SIG-M5 treated with dmso at 0.1 percent for 504 hours (cell line): ENCODE data around the gene PEPD.
A peak's percentile ranks its signal among the peaks of the same experiment; 100 is the strongest.

ENCODE experiments used
- DNase-seq: peaks from one replicate; lab custom pipeline; 2025; ENCODE audit not compliant: unreplicated experiment; lab: John Stamatoyannopoulos, UW

The PEPD gene

DNA sequence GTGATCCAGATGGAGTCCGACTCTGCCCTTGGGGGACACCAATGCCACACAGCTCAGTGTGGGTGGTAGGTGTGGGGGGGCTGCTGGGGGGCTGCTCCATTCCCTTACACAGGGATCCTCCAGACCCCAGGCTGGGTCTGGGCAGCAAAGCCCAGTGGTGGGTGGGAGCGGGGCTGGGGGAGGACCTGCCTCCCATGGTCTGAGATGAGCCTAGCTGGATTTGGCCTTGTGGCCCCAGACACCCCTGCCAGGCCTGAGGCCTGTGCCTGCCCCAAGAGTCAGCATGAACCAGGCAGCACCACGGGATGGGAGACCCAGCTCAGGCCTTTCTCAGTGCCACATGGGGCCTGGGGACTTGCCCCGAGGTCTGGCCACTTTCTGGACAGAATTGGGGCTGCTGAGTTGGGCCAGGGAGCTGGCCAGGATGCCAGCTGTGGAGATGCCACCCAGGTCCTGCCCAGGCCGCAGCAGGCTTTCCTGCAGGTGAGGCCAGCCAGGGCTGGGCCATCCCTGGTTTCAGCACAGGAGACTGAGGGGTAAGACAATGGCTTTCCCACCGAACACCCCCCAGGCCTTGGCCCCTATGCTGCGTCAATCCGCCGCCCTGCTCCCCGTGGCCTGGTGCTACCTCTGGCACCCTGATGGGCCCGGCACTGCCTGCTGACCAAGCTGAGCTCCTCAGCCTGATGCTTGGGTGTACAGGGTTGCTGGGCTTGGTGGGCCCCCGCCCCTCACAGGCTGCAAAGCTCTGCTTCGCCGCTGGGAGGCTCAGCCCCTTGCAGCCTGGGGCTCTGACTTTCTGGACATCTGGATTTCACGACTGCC is 123.8 kb downstream of the PEPD start:
- DNase-seq = no peak

DNA sequence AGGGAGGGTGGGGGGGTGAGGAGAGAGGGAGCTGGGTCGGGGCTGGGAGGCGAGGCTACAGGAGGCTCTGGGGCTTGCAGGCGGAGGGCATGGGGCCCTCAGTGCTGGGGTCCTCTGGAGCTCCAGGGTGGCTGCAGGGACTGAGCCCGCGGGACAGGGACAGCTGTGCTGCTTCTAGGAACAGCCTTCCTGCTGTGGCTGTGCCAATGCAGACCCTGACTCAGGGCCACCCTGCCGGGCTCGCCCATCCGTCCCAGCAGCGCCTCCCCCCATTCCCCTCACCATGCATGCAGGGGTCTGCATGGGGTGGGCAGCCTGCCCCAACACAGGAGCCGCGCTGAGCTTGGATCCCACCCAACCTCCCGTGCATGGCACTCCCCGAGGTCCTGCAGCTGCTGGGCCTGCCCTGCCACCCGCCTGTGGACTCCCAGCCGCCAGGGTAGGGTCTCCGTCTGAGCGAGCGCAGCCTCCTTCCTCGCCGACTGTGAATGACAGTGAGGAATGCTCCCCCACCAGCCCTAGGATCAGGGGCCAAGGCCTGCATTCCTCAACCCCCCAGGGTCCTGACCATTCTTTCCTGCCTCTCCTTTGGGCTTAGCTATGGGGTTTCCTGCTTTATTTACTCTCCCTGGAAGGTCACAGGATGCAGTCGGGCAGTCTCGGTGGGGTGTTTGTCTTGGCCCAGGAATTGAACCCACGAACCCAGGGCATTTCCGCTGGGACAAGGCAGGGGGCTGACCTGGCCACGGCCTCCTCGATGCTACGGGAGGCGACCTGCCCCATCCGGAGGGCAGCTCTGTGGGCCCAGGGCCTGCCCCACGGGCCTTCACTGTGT is 124.7 kb downstream of the PEPD start:
- no peak for DNase-seq

GRCh38 chr19:33395561-33396550 is 125.7 kb downstream of the PEPD start:
- no peak for DNase-seq

DNA sequence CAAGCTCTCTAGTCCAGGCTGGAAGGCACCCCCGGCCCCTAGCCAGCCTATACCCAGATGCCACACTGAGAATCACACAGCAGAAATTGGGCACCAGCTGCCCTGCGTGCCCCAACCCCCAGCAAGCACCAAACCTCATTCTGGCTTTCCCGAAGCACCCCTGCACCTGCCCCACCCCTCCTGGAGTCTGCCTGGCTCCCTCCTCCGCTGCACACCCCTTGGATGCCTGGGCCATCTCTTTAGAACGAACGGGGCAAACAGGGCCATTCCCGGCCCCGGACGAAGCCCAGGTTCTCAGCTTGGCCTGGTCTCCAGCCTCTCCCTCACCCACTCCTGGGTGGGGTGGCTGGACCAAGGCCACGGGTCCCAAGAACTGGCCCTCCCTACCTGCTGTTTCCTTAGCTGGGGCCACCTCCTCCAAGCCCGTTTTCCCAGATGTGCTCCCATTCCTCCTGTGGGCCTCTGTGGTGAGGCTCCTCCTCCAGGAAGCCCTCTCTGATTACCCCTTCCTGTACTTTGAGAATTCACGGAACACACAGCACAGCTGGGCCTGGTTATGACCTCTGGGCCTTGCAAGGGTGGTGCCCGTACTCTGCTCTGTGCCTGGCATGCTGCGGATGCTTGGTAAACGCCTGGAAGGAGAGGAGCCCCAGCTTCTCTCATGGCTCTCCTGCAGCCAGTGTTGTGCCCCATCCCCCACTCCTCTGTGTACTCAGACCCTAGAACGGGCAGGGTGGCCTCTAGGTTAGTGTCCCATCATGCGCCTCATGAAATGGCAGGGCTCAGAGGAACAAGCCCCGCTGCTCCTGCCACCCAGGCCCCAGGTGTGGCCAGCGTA is 126.6 kb downstream of the PEPD start:
- no peak for DNase-seq

DNA sequence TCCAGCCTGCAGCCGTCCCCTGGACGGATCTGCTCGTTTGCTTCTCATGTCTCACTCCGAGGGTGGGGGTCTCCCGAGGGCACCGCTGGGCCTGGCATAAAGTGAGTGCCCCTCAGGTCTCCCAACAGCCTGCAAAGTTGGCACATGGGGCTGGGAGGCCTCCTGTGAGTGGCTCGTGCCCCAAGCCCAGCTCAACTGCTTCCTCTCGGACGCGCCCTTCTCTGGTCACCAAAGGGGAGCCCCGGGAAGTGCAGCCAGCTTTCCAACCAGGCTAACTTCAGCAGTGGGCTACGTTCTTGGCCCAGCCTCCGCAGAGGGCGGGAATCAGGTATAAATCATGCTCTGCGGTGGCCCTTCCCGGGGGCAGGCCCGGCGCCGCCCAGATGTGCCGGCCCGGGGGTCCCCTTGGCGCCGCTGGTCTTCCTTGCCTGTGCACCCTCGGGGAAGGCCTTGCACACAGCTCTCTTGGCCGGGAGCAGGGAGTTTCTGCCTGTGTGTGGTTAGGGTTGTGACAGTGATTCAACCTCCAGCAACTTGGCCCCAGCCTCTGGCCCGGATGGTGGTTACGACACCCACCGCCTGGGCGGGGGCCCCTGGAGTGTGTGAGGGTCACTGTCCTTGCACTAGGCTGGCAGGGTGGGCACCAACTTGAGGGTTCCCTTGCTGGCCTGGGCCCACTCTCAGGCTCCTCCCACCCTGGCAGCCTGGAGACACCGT is 127.4 kb downstream of the PEPD start:
- peak; percentile 74 for DNase-seq

DNA sequence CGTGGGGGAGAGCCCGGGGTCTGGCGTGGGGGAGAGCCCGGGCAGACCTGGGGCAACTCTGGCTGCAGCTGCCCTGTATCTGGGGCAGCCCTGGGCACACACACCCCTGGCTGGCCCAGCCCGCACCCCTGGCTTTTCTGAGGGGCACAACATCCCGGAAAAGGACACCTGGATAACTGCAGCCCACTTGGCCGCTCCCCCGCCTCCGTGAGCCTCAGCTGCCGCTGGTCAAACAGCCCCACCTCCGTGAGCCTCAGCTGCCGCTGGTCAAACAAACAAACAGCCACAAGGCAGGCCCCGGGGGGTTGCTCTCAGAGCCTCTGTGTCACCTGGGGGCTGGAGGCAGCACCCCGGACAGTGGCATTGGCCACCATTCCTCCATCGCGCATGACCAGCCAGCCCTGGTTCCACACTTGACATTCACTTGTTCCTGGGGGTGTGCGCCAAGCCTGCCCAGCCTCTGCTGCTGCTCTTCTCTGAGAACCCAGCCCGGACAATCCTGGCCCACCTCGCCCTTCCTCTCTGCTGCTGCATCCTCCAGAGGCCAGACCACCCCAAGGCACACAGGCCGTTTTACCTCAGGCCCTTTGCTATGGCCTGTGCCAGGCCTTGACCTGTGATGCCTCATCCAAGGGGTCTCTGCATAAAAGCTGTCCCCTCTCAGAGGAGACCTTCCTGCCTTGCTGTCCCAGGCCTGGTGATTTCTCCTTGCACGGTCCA is 128.1 kb downstream of the PEPD start:
- DNase-seq = no peak

DNA sequence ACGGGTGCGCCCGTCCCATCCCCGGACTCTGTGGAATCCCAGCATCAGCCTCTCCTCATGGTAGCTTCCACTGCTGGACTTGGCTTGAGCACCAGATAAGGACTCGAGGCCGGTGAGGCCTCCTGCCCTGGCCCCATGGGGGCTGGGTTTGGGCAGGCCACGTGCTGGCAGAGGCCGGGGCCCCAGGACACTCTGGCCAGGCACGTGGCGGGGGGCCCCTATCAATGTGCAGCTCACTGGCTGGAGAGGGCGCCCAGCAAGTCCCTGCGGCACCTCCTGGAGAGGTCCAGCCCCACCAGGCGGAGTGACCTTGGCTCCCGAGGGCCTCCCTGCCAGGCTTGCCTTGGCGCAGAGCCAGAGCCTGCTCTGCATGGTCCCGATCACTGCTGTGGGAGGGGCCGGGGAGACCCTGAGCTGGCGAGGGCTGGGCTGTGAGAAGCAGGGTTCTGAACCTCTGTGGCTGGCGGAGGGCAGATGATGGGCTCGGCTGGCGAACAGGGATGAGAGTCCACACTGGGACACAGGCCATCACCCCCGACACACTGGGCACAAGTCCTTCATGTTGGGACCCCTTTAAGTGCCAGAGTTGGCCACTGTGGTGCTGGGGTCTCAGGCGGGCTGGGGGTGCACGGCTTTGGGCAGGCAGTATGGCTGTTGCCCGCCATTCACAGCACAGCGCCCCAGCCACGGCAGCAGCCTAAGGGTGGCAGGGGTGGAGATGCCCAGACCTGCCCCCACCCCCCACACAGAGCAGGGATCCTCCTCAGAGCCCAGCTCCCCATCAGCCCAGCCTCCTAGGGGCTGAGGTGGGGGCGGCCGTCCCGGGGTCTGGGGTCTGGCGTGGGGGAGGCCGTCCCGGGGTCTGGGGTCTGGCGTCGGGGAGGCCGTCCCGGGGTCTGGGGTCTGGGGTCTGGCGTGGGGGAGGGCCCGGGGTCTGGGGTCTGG is 129.0 kb downstream of the PEPD start:
- DNase-seq = no peak

DNA sequence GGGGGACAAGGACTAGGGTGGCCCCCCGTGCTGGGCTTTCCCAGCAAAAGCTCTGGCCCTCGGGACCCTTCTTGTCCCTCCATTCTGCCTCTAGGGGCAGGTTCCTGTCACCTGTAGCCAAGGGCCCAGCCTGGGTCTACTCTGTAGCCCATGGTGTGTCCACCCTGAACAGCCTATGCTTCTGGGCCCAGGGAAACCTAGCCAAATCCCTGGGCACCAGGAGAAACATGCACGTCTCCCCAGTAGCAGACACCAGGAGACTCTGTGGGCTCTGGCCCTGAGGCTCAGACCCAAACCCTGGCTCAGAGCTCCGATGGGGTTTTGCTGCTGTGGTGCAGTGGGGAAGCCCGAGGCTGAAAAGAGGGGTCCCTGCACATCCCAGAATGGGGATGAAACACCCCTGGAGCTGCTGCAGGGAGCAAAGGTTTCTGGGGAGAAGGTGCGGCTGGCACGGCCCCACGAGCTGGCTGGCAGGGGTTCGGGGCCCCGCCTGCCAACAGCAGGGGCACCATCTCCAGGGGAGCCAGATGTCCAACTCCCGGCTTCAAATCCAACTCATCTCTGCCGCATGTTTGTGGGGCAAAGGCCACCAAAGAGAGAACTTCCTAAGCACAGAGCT is 129.9 kb downstream of the PEPD start:
- DNase-seq = no peak

GRCh38 chr19:33390908-33391630 is 130.5 kb downstream of the PEPD start:
- no peak for DNase-seq

DNA sequence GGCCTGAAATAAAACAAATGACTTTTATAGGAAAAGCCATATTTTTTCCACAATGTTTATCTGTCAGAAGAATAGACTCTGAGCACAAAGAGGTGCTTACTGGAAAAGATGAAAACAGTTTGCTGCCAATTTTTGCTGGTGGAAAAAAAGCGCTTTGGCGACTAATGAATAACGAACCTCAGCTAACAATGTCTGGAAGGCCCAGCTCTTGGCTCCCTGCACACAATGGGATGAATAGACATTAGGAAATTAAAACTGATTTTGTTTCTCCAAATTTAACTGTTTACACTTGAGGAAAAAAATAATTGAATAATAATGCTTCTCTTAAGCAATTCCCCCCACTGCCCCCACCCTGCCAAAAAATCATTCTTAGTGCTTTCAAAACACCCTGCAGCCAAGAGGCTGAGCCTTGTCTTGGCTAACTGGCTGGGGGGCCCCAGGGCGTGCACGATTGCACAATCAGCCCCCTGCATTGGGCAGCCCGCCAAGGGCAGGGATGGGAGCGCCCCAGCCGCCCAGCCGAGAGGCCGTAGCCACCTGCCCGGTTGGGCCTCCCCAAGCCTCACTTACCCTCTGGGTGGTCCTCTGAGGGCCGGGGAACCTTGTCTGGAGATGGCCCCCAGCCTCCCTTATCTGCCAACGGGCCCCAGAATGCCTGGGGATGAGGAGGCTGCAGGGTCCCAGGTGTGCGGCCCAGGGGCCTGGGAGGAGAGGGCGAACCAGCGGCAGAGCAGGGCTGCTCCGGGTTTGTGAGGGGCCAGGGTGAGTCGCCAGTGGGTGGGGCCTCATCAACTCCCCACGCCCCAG is 131.3 kb downstream of the PEPD start:
- DNase-seq = peak; percentile 36

- DNase-seq = no peak
Observed at GRCh38 chr19:33389421-33390100, 132.0 kb downstream of the PEPD start.

- no peak for DNase-seq
Observed at GRCh38 chr19:33388725-33389420, 132.7 kb downstream of the PEPD start.

DNA sequence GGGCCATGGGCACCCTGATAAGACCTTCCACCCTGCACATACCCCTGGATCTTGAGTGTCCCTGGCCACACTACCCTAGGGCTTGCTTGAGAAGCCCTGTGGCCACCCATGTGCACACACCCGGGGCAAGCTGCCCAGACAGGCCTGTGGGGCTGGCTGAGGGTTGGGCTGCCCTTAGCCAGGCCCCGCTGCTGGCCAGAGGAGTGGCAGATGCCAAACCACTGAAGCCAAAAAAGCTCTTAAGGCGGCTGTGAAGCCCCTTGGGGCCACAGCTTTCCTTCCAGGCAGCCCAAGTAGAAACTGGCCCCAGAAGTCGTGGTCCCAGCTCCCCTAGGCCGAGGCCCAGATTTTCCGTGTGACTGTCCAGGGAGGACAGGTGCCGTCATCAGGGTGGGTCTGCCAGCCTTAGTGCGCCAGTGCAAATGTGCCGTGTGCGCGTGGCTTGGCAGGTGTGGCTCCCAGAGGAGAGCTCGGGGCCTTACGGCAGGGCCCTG is 133.3 kb downstream of the PEPD start:
- DNase-seq = no peak
